Activated CD4-positive, CD25-positive, alpha-beta regulatory T cell (primary cell): ENCODE data around the gene NEK11.
A peak's percentile ranks its signal among the peaks of the same experiment; 100 is the strongest.

Experiments
- DNase-seq, 4 experiments: peaks; one replicate each; lab custom pipeline; 2025; lab: John Stamatoyannopoulos, UW

The NEK11 gene

DNA sequence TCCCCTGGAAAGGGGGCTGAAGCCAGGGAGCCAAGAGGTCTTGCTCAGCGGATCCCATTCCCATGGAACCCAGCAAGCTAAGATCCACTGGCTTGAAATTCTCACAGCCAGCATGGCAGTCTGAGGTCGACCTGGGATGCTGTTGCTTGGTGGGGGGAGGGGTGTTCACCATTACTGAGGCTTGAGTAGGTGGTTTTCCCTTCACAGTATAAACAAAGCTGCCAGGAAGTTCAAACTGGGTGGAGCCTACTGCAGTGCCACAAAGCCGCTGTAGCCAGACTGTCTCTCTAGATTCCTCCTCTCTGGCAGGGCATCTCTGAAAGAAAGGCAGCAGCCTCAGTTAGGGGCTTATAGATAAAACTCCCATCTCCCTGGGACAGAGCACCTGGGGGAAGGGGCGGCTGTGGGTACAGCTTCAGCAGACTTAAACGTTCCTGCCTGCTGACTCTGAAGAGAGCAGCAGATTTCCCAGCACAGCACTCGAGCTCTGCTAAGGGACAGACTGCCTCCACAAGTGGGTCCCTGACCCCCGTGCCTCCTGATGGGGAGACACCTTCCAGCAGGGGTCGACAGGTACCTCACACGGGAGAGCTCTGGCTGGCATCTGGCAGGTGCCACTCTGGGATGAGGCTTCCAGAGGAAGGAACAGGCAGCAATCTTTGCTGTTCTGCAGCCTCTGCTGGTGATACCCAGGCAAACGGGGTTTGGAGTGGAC, 15.8 kb downstream of the NEK11 start:
- DNase-seq, result peak in 2 of 4 experiments; percentile 5 to 10

- DNase-seq, result no peak
These were observed 20.9 kb downstream of the NEK11 start for GRCh38 chr3:131047582-131047981.

- DNase-seq, result no peak
These were observed 21.4 kb downstream of the NEK11 start for GRCh38 chr3:131048030-131048429.

DNA sequence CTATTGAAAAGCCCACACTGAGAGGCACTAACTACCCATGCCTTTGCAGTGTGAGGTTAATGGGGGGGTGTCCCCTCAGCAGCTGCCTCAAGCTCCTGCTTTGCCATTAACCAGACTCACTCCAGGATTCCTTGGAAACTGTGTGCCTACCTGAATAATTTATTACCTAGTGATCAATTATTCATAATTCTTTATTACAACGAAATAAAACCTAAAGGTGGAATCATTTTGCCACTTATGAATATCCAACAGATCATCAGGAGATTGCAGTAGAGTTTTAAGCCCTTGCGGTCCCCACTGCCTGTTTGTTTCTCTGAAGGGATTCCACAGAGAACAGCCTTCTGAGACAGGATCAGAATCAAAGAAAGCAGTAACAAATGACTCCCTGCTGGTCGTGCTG, 23.3 kb downstream of the NEK11 start:
- no peak for DNase-seq

- DNase-seq, result no peak
These were observed 26.6 kb downstream of the NEK11 start for GRCh38 chr3:131053043-131053859.

DNA sequence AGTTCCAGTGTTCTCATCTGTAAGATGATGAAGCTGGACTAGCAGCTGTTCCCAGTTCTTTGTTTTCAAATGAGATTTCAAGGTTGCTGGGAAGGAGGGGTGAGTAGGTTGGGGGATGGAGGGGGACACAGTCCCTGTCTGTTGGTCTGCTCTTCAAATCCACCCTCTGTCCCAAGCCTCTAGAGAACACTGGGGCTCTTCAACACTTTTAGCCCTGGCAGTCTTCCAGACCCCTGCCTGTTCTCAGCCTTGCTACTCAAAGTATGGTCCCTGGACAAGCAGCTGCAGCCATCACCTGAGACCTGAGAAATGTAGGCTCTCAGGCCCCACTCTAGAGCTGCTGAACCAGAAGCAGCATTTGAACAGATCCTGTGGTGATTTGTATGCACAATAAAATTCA, 41.3 kb downstream of the NEK11 start:
- no peak for DNase-seq

DNA sequence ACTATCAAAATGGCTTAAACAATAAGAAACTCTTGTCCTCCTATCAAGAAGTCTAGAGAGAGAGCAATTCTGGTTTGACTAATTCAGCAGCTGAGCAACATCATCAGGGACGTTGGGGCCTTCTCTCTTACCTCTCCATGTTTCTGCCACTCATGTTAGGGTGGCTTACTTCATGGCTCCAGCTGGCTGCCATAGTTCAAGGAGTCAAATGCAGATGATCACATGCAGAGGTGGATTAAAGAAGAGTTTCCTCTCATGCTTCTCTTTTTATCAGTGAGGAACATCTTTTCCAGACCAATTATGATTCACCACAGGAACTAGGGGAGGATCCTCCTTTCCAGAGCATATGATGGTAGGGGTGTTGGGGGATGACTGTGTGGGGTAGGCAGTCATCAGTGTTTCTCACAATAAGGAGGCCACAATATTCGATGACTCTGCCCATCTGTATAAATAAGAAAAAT, 45.5 kb downstream of the NEK11 start:
- no peak for DNase-seq

- no peak for DNase-seq
These were observed 46.2 kb downstream of the NEK11 start for GRCh38 chr3:131072845-131073244.

DNA sequence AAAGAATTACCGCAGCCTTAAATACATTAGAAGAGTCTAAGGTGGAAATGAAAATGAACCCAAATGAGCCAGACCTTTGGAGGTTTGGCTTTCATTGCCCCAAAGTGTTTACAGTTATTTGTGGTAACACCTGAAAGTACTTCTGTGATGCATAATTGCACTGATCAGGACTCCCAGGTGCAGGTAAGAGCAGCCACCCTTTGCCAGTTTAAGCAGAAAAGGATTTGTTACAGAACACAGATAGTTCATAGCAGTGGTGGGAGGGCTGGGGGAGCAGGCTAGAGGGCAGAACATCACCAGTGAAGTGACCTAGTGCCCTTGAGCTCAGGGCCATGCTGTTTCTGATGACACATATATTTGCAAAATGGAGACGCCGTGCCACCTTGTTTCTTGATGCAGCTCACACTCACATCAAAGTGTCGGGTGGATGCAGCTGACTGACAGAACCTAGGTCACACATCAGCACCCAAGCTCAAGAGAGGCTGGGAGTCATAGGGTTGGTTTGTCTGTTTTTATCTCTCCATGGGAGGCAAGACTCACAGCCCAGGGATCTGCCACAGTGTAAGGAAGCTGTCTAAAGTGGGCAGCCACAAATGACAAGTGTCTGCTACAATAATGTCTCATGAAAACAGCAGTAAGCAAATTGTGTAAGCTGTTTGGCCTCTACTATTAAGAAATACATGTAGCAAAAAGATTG, 49.1 kb downstream of the NEK11 start:
- DNase-seq, result no peak

- no peak for DNase-seq
These were observed 51.2 kb downstream of the NEK11 start for GRCh38 chr3:131077904-131078303.

DNA sequence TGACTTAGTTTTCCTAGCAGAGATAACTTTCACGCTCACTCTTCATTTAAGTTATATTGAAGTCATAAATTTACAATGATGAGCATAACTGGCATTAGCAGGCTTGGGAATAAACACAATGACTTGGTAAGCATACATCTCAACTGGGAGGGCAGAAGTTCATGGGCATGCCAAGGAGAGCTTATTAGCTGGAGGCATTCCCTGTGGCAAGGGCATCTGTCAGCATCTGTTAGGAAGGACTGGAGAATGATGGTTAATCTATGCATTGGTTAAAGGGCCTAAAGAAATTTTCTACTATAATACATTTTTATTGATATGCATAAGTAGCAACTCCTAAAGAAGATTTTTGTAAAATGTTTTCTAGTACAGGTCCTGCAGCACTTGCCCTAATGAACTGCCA, 52.4 kb downstream of the NEK11 start:
- no peak for DNase-seq

DNA sequence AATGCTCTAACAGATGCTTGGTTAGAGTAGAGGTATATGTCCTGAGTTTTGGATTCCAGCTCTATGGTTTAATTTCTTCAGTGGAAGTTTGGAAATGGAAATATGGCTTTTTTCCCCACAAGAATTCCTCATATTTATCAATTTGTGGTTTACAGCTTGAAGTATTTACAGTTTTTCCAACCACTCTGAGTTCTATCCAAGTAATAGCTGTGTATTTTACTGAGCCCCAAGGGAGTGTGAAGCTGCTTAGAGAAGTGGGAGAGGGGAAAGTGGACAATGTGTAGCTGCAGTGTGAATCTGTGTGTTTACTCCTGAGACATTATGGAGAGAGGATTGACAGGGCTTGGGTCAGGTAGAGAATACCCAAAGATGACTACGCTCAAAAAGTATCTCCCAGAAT, 54.5 kb downstream of the NEK11 start:
- no peak for DNase-seq

DNA sequence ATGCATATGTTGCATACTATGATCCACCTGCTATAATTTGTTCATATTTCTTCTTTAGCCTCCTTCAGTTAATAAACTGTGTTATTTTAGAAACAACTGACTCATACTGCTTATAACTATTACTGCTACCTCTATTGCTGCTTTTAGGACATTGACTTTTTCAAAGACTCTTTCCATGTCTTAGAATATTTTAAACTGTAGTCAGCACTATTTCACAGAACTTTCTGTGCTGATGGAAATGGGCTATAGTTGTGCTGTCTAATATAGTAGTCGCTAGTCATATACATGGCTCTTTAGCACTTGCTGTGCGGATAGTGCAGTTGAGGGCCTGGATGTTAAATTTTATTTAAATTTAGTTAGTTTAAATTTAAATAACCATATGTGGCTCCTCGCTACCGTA, 55.6 kb downstream of the NEK11 start:
- DNase-seq, result no peak

- no peak for DNase-seq
These were observed 56.5 kb downstream of the NEK11 start for GRCh38 chr3:131082871-131083863.

DNA sequence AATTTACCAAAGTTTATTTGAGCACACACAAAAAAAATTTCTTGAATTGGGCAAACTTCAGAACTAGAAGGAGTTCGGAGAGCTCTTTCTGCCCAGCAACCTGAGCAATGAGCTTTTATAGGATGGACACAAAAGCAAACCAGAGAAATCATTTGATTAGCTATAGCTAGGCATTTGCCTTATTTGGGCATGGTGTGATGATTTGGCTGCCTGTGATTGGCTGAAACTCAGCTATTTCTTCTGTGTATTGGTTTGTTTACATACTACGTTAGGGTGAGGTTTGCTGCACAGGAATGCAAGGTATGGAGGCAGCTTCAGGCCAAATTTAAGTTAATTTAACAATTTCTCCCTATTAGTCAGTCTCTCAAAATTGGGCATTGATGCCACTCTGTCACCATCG, 65.1 kb downstream of the NEK11 start:
- DNase-seq, result no peak

- DNase-seq, result no peak
These were observed 81.2 kb downstream of the NEK11 start for GRCh38 chr3:131107637-131108433.

- DNase-seq, result no peak
These were observed 82.5 kb downstream of the NEK11 start for GRCh38 chr3:131109156-131109555.

GRCh38 chr3:131110087-131110486, 83.4 kb downstream of the NEK11 start:
- DNase-seq, result no peak

DNA sequence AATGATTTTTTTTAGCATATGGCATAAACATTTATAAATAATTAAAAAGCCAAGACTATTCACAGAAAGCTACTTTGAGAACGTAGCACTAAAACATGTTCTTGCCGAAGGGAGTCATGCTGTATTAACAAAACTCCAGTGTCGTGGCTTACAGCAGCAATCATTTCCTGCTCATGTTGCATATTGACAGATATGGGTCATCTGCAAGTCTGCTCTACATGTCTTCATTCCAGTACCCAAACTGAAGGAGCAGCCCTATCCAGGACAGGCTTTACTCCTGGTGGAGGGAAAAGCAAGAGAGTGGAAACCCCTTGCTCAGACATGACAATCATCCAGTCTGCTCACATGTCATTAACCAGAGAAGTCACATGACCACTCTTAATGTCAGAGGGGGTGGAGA, 87.6 kb downstream of the NEK11 start:
- DNase-seq, result no peak

DNA sequence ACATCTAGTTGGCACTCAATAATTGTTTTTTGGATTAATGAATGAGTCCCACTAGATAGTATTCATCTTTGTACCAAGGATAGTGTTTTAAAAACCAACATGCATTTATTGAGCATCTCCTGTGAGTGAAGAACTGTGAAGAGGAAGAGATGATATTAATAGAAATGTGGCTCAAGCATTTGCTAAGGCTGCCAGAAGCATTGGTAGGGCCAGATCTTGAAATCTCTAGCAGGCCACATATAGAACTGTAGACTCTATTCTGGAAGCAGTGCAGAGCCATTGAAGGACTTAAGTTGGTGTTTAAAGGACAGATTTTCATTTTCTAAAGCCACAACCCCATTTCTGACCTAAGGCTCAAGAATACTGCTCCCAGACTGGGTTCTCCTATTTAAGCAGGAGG, 99.0 kb downstream of the NEK11 start:
- DNase-seq, result no peak

- DNase-seq, result no peak
These were observed 114.2 kb downstream of the NEK11 start for GRCh38 chr3:131140891-131141290.
